HEK293 (cell line): ENCODE data around the gene DSE.

Experiments
- CTCF ChIA-PET: fragments of 350-600 bp; formaldehyde crosslinking; extraction: SDS; loops from one replicate; lab custom pipeline; 2021; ENCODE audit warnings: antibody characterized with exemption; lab: Yijun Ruan, JAX
- POLR2A ChIA-PET: fragments of 300-600 bp; formaldehyde crosslinking; extraction: SDS; loops from one replicate; lab custom pipeline; 2020; ENCODE audit warnings: antibody characterized with exemption, inconsistent platforms; lab: Yijun Ruan, JAX
- H3K27ac ChIP-seq: fragments of 200-500 bp; sonication (Bioruptor generic); 2 replicates; pipeline ENCODE4 v1.5.1; 2014; ENCODE audit warnings: low read depth, low read length, control low read depth, inconsistent platforms; ENCODE audit errors: extremely low read depth
- H3K36me3 ChIP-seq, 2 experiments: fragments of 200-500 bp in 1 of 2; sonication (Bioruptor generic) in 1 of 2; 1 replicate in 1 of 2; 2 replicates in 1 of 2; pipeline ENCODE4 v1.5.1; 2014 to 2017; ENCODE audit warnings: inconsistent platforms in 2 of 2, low read length in 2 of 2; ENCODE audit not compliant: control insufficient read depth in 2 of 2, insufficient read depth in 1 of 2
- H3K4me1 ChIP-seq: fragments of 200-500 bp; sonication (Bioruptor generic); 2 replicates; pipeline ENCODE4 v1.5.1; 2014; ENCODE audit warnings: mild to moderate bottlenecking, low read length, inconsistent platforms; ENCODE audit not compliant: control insufficient read depth, insufficient read depth
- H3K4me3 ChIP-seq: 2 replicates; pipeline ENCODE4 v1.5.1; 2011; ENCODE audit warnings: low read depth, mild to moderate bottlenecking, control low read depth, low read length, moderate library complexity
- H3K9me3 ChIP-seq: fragments of 200-500 bp; sonication (Bioruptor generic); 2 replicates; pipeline ENCODE4 v1.5.1; 2014; ENCODE audit warnings: low read depth, low read length, inconsistent platforms; ENCODE audit not compliant: control insufficient read depth, insufficient read depth
- AEBP2 ChIP-seq: fragments of 450-650 bp; formaldehyde crosslinking; IDR thresholded peaks from 2 replicates; pipeline ENCODE4 v1.5.1; 2016; ENCODE audit warnings: missing biosample characterization, missing genetic modification characterization, borderline replicate concordance
- HOXA7 ChIP-seq: sonication (generic); formaldehyde crosslinking; IDR thresholded peaks from 2 replicates; pipeline ENCODE4 v1.8.1; 2022; ENCODE audit warnings: missing genetic modification reagents, borderline replicate concordance
- SP3 ChIP-seq: fragments of 450-650 bp; formaldehyde crosslinking; IDR thresholded peaks from 2 replicates; pipeline ENCODE4 v1.5.1; 2016; ENCODE audit warnings: missing biosample characterization, missing genetic modification characterization
- TCF7L2 ChIP-seq: IDR thresholded peaks from 2 replicates; pipeline ENCODE4 v1.6.1; 2011; ENCODE audit warnings: low read depth, mild to moderate bottlenecking, inconsistent platforms, low read length, moderate library complexity, borderline replicate concordance
- ZBTB11 ChIP-seq: fragments of 450-650 bp; formaldehyde crosslinking; conservative IDR thresholded peaks from 2 replicates; pipeline ENCODE4 v1.5.1; 2016; ENCODE audit warnings: low read depth, missing biosample characterization, missing genetic modification characterization
- ZNF138 ChIP-seq: fragments of 450-650 bp; formaldehyde crosslinking; IDR thresholded peaks from 2 replicates; pipeline ENCODE4 v1.5.1; 2016; ENCODE audit warnings: missing biosample characterization, missing genetic modification characterization, borderline replicate concordance
- ZNF248 ChIP-seq: fragments of 450-650 bp; formaldehyde crosslinking; IDR thresholded peaks from 2 replicates; pipeline ENCODE4 v1.5.1; 2017; ENCODE audit warnings: missing biosample characterization, missing genetic modification characterization
- ZNF292 ChIP-seq: fragments of 450-650 bp; formaldehyde crosslinking; IDR thresholded peaks from 2 replicates; pipeline ENCODE4 v1.5.1; 2016; ENCODE audit warnings: low read depth, missing biosample characterization, missing genetic modification characterization, borderline replicate concordance
- ZNF473 ChIP-seq: fragments of 450-650 bp; formaldehyde crosslinking; IDR thresholded peaks from 2 replicates; pipeline ENCODE4 v1.5.1; 2017; ENCODE audit warnings: missing biosample characterization, missing genetic modification characterization
- ZNF544 ChIP-seq: fragments of 450-650 bp; formaldehyde crosslinking; IDR thresholded peaks from 2 replicates; pipeline ENCODE4 v1.5.0; 2017; ENCODE audit warnings: missing biosample characterization, missing genetic modification characterization
- ZNF621 ChIP-seq: fragments of 450-650 bp; formaldehyde crosslinking; IDR thresholded peaks from 2 replicates; pipeline ENCODE4 v1.5.1; 2017; ENCODE audit warnings: missing biosample characterization, missing genetic modification characterization
- ZNF792 ChIP-seq: fragments of 450-650 bp; formaldehyde crosslinking; IDR thresholded peaks from 2 replicates; pipeline ENCODE4 v1.5.1; 2016; ENCODE audit warnings: missing biosample characterization, missing genetic modification characterization
- TF ChIP-seq, protein P1 (sequence below): fragments of 450-650 bp; formaldehyde crosslinking; IDR thresholded peaks from 2 replicates; pipeline ENCODE4 v1.5.1; 2016; ENCODE audit warnings: missing biosample characterization, missing genetic modification characterization
- TF ChIP-seq, protein P2 (sequence below): IDR thresholded peaks from 2 replicates; pipeline ENCODE4 v1.6.1; 2011; ENCODE audit warnings: mild to moderate bottlenecking, low read depth, low read length, borderline replicate concordance

DSE gene

GRCh38 chr6:116431964-116432595, 61.3 kb downstream of the DSE start (continued):
- TF ChIP-seq SP3 = no peak
- TF ChIP-seq ZNF792 = no peak
- TF ChIP-seq ZNF138 = no peak
- TF ChIP-seq, protein P1, sequence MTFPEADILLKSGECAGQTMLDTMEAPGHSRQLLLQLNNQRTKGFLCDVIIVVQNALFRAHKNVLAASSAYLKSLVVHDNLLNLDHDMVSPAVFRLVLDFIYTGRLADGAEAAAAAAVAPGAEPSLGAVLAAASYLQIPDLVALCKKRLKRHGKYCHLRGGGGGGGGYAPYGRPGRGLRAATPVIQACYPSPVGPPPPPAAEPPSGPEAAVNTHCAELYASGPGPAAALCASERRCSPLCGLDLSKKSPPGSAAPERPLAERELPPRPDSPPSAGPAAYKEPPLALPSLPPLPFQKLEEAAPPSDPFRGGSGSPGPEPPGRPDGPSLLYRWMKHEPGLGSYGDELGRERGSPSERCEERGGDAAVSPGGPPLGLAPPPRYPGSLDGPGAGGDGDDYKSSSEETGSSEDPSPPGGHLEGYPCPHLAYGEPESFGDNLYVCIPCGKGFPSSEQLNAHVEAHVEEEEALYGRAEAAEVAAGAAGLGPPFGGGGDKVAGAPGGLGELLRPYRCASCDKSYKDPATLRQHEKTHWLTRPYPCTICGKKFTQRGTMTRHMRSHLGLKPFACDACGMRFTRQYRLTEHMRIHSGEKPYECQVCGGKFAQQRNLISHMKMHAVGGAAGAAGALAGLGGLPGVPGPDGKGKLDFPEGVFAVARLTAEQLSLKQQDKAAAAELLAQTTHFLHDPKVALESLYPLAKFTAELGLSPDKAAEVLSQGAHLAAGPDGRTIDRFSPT (tag by site-specific recombination) = no peak
- TF ChIP-seq ZNF621 (tag by site-specific recombination) = no peak
- TF ChIP-seq ZNF292 (tag by site-specific recombination) = no peak
- no peak for TF ChIP-seq HOXA7
- no peak for TF ChIP-seq AEBP2
- no peak for TF ChIP-seq ZNF248 (tag by site-specific recombination)
- TF ChIP-seq, all 188 proteins: peak for 0

DNA sequence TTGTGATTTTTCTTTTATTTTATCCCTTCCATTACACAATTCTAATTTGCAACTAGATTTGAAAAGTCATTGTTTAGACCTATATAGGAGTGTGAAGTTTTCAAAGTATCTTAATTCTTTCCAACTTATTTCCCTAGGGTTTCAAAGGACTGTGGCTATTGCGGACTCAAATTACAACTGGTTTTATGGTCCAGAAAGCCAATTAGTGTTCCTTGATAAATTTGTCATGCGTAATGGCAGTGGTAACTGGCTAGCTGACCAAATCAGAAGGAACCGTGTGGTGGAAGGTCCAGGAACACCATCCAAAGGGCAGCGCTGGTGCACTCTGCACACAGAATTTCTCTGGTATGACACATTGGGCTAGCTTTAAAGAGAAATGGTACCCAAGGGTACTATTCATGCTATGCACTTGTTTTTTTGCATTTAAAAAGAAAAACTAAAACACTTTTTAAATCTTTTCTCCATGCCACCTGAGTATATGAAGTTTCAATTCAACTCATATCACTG, 62.5 kb downstream of the DSE start:
- ChIA-PET CTCF (interaction anchor here (0.8 to 2.0 kb wide), 6 partner anchors 10 to 146 kb away, joined by 3 to 8 read pairs (median 4); no protein-coding TSS in a partner anchor), POLR2A (no interaction called here)
- H3K9me3 ChIP-seq = no peaks in the 10 kb centered on the region
- H3K4me1 ChIP-seq = no peaks in the 10 kb centered on the region
- no peak overlapping the region for H3K4me3 ChIP-seq
- no peak for TF ChIP-seq ZBTB11 (tag by site-specific recombination)
- no peak for TF ChIP-seq ZNF544 (tag by site-specific recombination)
- TF ChIP-seq, protein P2, sequence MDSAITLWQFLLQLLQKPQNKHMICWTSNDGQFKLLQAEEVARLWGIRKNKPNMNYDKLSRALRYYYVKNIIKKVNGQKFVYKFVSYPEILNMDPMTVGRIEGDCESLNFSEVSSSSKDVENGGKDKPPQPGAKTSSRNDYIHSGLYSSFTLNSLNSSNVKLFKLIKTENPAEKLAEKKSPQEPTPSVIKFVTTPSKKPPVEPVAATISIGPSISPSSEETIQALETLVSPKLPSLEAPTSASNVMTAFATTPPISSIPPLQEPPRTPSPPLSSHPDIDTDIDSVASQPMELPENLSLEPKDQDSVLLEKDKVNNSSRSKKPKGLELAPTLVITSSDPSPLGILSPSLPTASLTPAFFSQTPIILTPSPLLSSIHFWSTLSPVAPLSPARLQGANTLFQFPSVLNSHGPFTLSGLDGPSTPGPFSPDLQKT = no peak
- no peak for TF ChIP-seq ZNF473
- TF ChIP-seq TCF7L2 = no peak
- peaks cover 16 to 60% of the 10 kb centered on the region in 2 experiments for H3K36me3 ChIP-seq
- no peak overlapping the region for H3K27ac ChIP-seq
